Epidermal melanocyte (primary cell): ENCODE measurements around the gene PPP2R5C.
A peak's percentile ranks its signal among the peaks of the same experiment; 100 is the strongest.
"Not testable (repeated sequence)": the region's sequence is repeated elsewhere in the genome, so short reads cannot be mapped to it uniquely, and the experiment has no call there.

Experiments
- DNase-seq: peaks from one replicate; pipeline ENCODE4 v3.0.0; 2011; ENCODE audit warnings: low spot score; ENCODE audit not compliant: insufficient read length

PPP2R5C gene

GRCh38 chr14:101761032-101761880, at the start of gene PPP2R5C:
PPP2R5C (plus strand) TSS chr14:101761709; CDS start chr14:101761894, 185 bp downstream.
- peak; percentile 94 for DNase-seq

- DNase-seq = not testable (repeated sequence)
These were observed 49.7 kb upstream of the PPP2R5C start for GRCh38 chr14:101711857-101712233.

- DNase-seq = not testable (repeated sequence)
These were observed 49.2 kb upstream of the PPP2R5C start for GRCh38 chr14:101712341-101712740.

- DNase-seq = not testable (repeated sequence)
These were observed 48.4 kb upstream of the PPP2R5C start for GRCh38 chr14:101713091-101713490.

GRCh38 chr14:101713621-101714349, 47.7 kb upstream of the PPP2R5C start:
- DNase-seq = no peak

GRCh38 chr14:101714394-101714793, 47.1 kb upstream of the PPP2R5C start:
- no peak for DNase-seq

GRCh38 chr14:101715210-101716076, 46.1 kb upstream of the PPP2R5C start:
- DNase-seq = no peak

- no peak for DNase-seq
These were observed 45.2 kb upstream of the PPP2R5C start for GRCh38 chr14:101716077-101716950.

GRCh38 chr14:101716956-101717662, 44.4 kb upstream of the PPP2R5C start:
- DNase-seq = no peak

- no peak for DNase-seq
These were observed 43.6 kb upstream of the PPP2R5C start for GRCh38 chr14:101717663-101718490.

- no peak for DNase-seq
These were observed 42.4 kb upstream of the PPP2R5C start for GRCh38 chr14:101719045-101719645.

- no peak for DNase-seq
These were observed 41.8 kb upstream of the PPP2R5C start for GRCh38 chr14:101719708-101720107.

GRCh38 chr14:101721111-101721510, 40.4 kb upstream of the PPP2R5C start:
- no peak for DNase-seq

- DNase-seq = peak; percentile 57
These were observed 39.4 kb upstream of the PPP2R5C start for GRCh38 chr14:101721951-101722661.

GRCh38 chr14:101723061-101723595, 38.4 kb upstream of the PPP2R5C start:
- DNase-seq = no peak

GRCh38 chr14:101725652-101726051, 35.9 kb upstream of the PPP2R5C start:
- DNase-seq = not testable (repeated sequence)

- no peak for DNase-seq
These were observed 35.1 kb upstream of the PPP2R5C start for GRCh38 chr14:101726295-101726953.
